Measurements from ENCODE around the gene ANKRD22. TPM values are rescaled to one million over a fixed set of nuclear protein-coding genes. Genes with fewer than 3 reads are reported as not detected.

Gene ANKRD22
- polyA plus RNA-seq, 2 of the 4 experiments (the other 2 are of a cell fraction), result 0.53 to 0.59 TPM

GRCh38 chr10:88792661-88793060, 59.0 kb downstream of the ANKRD22 start:
- TF ChIP-seq RCOR1 (IDR thresholded peaks at IDR 0.05; ENCODE audit: low read depth, low read length) (no peak), CEBPB (IDR thresholded peaks at IDR 0.05) (peak; percentile 52 to 57; a peak in 3 of 4 replicates)
- ChIA-PET CTCF (interaction anchor here (0.6 to 2.4 kb wide), 7 partner anchors 14 to 228 kb away, joined by 3 to 7 read pairs (median 3); no protein-coding TSS in a partner anchor), POLR2A (no interaction called here)
- H3K4me1 ChIP-seq, result peaks cover 22% of the 10 kb centered on the region
- no peak for FAIRE-seq
- WGBS (ENCODE audit: missing lambda C conversion rate), result 71% methylated on average over 4 of the region's 4 CpGs
- ATAC-seq, result no peak
- H3K4me3 ChIP-seq, result no peak overlapping the region
- H3K4me2 ChIP-seq, result peak overlapping the region; percentile 20; the same call in 2 of the 3 replicates
- H3K27ac ChIP-seq, result peak overlapping the region in 1 of 2 experiments; percentile 70; a peak in 3 of 6 replicates
- no peaks in the 10 kb centered on the region for H3K9me3 ChIP-seq
- DNase-seq (ENCODE audit: low read depth in 1 of 2, low spot score in 1 of 2), result no peak

- peak overlapping the region; percentile 20; the same call in 1 of the 3 replicates for H3K4me2 ChIP-seq
- peak; percentile 92 to 94 for ATAC-seq
- peaks cover 22% of the 10 kb centered on the region for H3K4me1 ChIP-seq
- no peaks in the 10 kb centered on the region for H3K9me3 ChIP-seq
- ChIA-PET CTCF (interaction anchor here (0.6 to 2.4 kb wide), 8 partner anchors 15 to 381 kb away, joined by 3 to 7 read pairs (median 3); no protein-coding TSS in a partner anchor), POLR2A (no interaction called here)
- TF ChIP-seq RAD21 (conservative IDR thresholded peaks at IDR 0.05 in 1 of 2, IDR thresholded peaks at IDR 0.05 in 1 of 2) (peak; percentile 51 to 64), CTCF (IDR thresholded peaks at IDR 0.05) (peak; percentile 54), ESRRA (IDR thresholded peaks at IDR 0.05; ENCODE audit: borderline replicate concordance, low read length) (no peak), HOXB13 (CRISPR knock-in tag; IDR thresholded peaks at IDR 0.05; ENCODE audit: low read depth) (no peak), BCL3 (IDR thresholded peaks at IDR 0.05) (no peak), HDAC2 (IDR thresholded peaks at IDR 0.05) (no peak), SMC3 (IDR thresholded peaks at IDR 0.05) (peak; percentile 61)
- peak; percentile 39 to 57 for DNase-seq (ENCODE audit: low read depth in 1 of 2, low spot score in 1 of 2)
- FAIRE-seq, result no peak
- 50% methylated on average over 2 of the region's 2 CpGs for WGBS (ENCODE audit: missing lambda C conversion rate)
- no peak overlapping the region for H3K27ac ChIP-seq
- no peak overlapping the region for H3K4me3 ChIP-seq
Observed at GRCh38 chr10:88791924-88792323, 59.7 kb downstream of the ANKRD22 start.

GRCh38 chr10:88788924-88789323, 62.7 kb downstream of the ANKRD22 start:
- Histone ChIP-seq H3K4me2 (no peak overlapping the region), H3K4me3 (no peak overlapping the region), H3K4me1 (peaks cover 19% of the 10 kb centered on the region), H3K9me3 (no peaks in the 10 kb centered on the region), H3K27ac (no peak overlapping the region)
- DNase-seq (ENCODE audit: low read depth in 1 of 2, low spot score in 1 of 2) (no peak), FAIRE-seq (no peak), ATAC-seq (no peak)
- ChIA-PET POLR2A (no interaction called here), CTCF (no interaction called here)
- no peak for TF ChIP-seq MAZ (IDR thresholded peaks at IDR 0.05; ENCODE audit: borderline replicate concordance, low read depth, low read length)
- TF ChIP-seq CHD4 (IDR thresholded peaks at IDR 0.05; ENCODE audit: borderline replicate concordance), result no peak
- no peak for TF ChIP-seq BHLHE40 (IDR thresholded peaks at IDR 0.05; ENCODE audit: low read depth, low read length)
- TF ChIP-seq MAX (IDR thresholded peaks at IDR 0.05), result no peak
- TF ChIP-seq RFX5 (IDR thresholded peaks at IDR 0.05), result no peak
- no peak for TF ChIP-seq FOSL2 (IDR thresholded peaks at IDR 0.05)
- no peak for TF ChIP-seq FOSL2 (CRISPR knock-in tag; IDR thresholded peaks at IDR 0.05)
- TF ChIP-seq HES2 (IDR thresholded peaks at IDR 0.05), result no peak
- no peak for TF ChIP-seq RNF2 (IDR thresholded peaks at IDR 0.05; ENCODE audit: borderline replicate concordance, low read depth)

Data from A549 (cell line).